GM18511 (cell line): ENCODE data around the gene ZNF662.

Experiments used
- ATAC-seq: cut with Tn5 transposase; IDR thresholded peaks from one replicate; pipeline ENCODE4 v1.9.1; 2021; ENCODE audit warnings: mild to moderate bottlenecking, moderate library complexity; ENCODE audit not compliant: unreplicated experiment

Gene ZNF662

GRCh38 chr3:42935472-42935871 is 29.5 kb downstream of the ZNF662 start:
- ATAC-seq = no peak

- no peak for ATAC-seq
These were observed 30.4 kb downstream of the ZNF662 start for GRCh38 chr3:42936157-42936981.

GRCh38 chr3:42937334-42937733 is 31.4 kb downstream of the ZNF662 start:
- ATAC-seq = no peak

GRCh38 chr3:42942693-42943092 is 36.8 kb downstream of the ZNF662 start:
- ATAC-seq = no peak

- no peak for ATAC-seq
These were observed 40.1 kb downstream of the ZNF662 start for GRCh38 chr3:42946050-42946449.

- ATAC-seq = no peak
These were observed 51.6 kb downstream of the ZNF662 start for GRCh38 chr3:42957573-42957972.

GRCh38 chr3:42960282-42960681 is 54.3 kb downstream of the ZNF662 start:
- no peak for ATAC-seq

- no peak for ATAC-seq
These were observed 54.8 kb downstream of the ZNF662 start for GRCh38 chr3:42960786-42961185.

GRCh38 chr3:42961633-42962032 is 55.7 kb downstream of the ZNF662 start:
- no peak for ATAC-seq

GRCh38 chr3:42963269-42963668 is 57.3 kb downstream of the ZNF662 start:
- ATAC-seq = no peak

GRCh38 chr3:42964266-42964665 is 58.3 kb downstream of the ZNF662 start:
- no peak for ATAC-seq
